Measurements from ENCODE around the gene SRBD1.

DNA sequence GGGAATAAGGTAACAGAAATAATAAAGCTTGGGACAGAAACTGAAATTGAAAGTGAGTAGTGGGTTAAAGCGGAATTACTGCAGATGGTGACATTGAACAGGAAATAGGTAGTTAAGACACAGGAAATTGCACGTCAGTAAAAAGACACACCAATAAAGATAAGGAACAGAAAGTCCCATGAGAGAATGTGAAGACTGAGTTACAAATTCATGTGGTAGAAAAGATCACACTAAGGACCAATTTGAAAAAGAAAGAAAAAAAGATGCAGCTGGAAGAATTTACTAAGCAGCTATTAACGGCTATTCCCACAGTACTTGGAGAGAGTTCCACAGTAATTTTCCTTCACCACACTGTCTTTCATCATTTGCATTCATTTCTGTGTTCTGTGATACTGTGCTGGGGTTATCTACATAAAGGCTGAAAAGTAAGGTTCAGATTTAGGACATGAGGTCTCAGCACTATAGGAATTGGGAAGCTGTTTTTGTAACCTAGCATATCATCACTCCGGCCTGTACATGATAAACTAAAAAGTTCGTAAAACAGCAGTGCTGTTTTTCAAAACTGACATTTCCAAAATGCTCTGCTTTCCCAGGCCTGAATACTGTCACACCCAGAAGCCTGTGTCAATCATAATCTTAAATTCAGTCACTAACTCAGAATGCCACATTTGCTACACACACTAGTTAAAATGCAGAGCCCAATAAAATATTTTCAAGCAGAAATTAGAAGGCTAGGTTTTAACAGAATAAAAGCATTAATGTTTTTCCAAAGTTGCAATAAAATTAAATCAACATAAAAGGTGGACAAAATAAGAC is 42.9 kb downstream of the SRBD1 start:
- TF ChIP-seq, protein P1, sequence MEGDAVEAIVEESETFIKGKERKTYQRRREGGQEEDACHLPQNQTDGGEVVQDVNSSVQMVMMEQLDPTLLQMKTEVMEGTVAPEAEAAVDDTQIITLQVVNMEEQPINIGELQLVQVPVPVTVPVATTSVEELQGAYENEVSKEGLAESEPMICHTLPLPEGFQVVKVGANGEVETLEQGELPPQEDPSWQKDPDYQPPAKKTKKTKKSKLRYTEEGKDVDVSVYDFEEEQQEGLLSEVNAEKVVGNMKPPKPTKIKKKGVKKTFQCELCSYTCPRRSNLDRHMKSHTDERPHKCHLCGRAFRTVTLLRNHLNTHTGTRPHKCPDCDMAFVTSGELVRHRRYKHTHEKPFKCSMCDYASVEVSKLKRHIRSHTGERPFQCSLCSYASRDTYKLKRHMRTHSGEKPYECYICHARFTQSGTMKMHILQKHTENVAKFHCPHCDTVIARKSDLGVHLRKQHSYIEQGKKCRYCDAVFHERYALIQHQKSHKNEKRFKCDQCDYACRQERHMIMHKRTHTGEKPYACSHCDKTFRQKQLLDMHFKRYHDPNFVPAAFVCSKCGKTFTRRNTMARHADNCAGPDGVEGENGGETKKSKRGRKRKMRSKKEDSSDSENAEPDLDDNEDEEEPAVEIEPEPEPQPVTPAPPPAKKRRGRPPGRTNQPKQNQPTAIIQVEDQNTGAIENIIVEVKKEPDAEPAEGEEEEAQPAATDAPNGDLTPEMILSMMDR (IDR thresholded peaks at IDR 0.05 in 8 of 11, conservative IDR thresholded peaks at IDR 0.05 in 3 of 11), result peak in 3 of 11 experiments; percentile 33 to 55 (median 44)
- no peak for TF ChIP-seq POLR2A (IDR thresholded peaks at IDR 0.05)
- peak in 2 of 3 donors; percentile 29 to 34 for TF ChIP-seq POLR2AphosphoS5 (IDR thresholded peaks at IDR 0.05)

Measured in spleen (tissue), 7 donors.